ENCODE measurements around the gene TRIOBP.
"Not testable (repeated sequence)": the region's sequence is repeated elsewhere in the genome, so short reads cannot be mapped to it uniquely, and the experiment has no call there.

Gene TRIOBP

GRCh38 chr22:37696657-37697537, at the start of gene TRIOBP:
Gene TRIOBP (plus strand): TSS chr22:37697048. CDS start chr22:37701366, 4,318 bp downstream.
- in situ Hi-C loops (cut with HindIII; ENCODE audit: low pct_unique_long_range_greater_than_20kb, low sequenced_read_pairs), result no loop called here
- DNase-seq (ENCODE audit: low read depth in 1 of 2, low spot score in 1 of 2), result peak; percentile 83 to 94
- no peak for TF ChIP-seq JUND (IDR thresholded peaks at IDR 0.05; ENCODE audit: low read depth)

- in situ Hi-C loops (cut with HindIII; ENCODE audit: low pct_unique_long_range_greater_than_20kb, low sequenced_read_pairs), result no loop called here
- TF ChIP-seq JUND (IDR thresholded peaks at IDR 0.05; ENCODE audit: low read depth), result no peak
- no peak for DNase-seq (ENCODE audit: low read depth in 1 of 2, low spot score in 1 of 2)
Measured at GRCh38 chr22:37647317-37647716, 49.5 kb upstream of the TRIOBP start.

DNA sequence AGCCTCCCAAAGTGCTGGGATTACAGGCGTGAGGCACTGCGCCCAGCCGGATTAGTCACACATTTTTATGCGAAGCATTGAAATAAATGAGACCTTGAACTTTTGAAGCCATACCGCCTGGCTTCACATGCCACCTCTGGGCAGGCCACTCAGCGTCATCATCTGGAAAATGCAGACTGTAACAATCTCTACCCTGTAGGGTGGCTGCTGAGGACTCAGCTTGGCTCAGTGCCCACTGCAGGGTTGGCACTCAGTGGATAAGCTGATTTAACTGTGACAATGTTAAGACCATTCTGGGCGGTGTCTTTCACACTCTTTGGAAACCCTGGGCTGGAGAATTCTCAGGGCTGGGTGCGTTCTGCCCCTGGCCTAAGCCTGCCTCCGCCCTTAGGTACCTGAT, 48.9 kb upstream of the TRIOBP start:
- no peak for DNase-seq (ENCODE audit: low read depth in 1 of 2, low spot score in 1 of 2)
- TF ChIP-seq JUND (IDR thresholded peaks at IDR 0.05; ENCODE audit: low read depth), result no peak
- in situ Hi-C loops (cut with HindIII; ENCODE audit: low pct_unique_long_range_greater_than_20kb, low sequenced_read_pairs), result no loop called here

GRCh38 chr22:37650463-37651136, 46.2 kb upstream of the TRIOBP start:
- DNase-seq (ENCODE audit: low read depth in 1 of 2, low spot score in 1 of 2), result no peak
- no peak for TF ChIP-seq JUND (IDR thresholded peaks at IDR 0.05; ENCODE audit: low read depth)
- in situ Hi-C loops (cut with HindIII; ENCODE audit: low pct_unique_long_range_greater_than_20kb, low sequenced_read_pairs), result no loop called here

GRCh38 chr22:37654563-37655251, 42.1 kb upstream of the TRIOBP start:
- TF ChIP-seq JUND (IDR thresholded peaks at IDR 0.05; ENCODE audit: low read depth), result no peak
- in situ Hi-C loops (cut with HindIII; ENCODE audit: low pct_unique_long_range_greater_than_20kb, low sequenced_read_pairs), result no loop called here
- no peak for DNase-seq (ENCODE audit: low read depth in 1 of 2, low spot score in 1 of 2)

GRCh38 chr22:37655252-37655563, 41.6 kb upstream of the TRIOBP start:
- in situ Hi-C loops (cut with HindIII; ENCODE audit: low pct_unique_long_range_greater_than_20kb, low sequenced_read_pairs), result no loop called here
- no peak for TF ChIP-seq JUND (IDR thresholded peaks at IDR 0.05; ENCODE audit: low read depth)
- no peak for DNase-seq (ENCODE audit: low read depth in 1 of 2, low spot score in 1 of 2)

GRCh38 chr22:37656583-37656982, 40.3 kb upstream of the TRIOBP start:
- in situ Hi-C loops (cut with HindIII; ENCODE audit: low pct_unique_long_range_greater_than_20kb, low sequenced_read_pairs); DNase-seq (ENCODE audit: low read depth in 1 of 2, low spot score in 1 of 2): not testable (repeated sequence)

DNA sequence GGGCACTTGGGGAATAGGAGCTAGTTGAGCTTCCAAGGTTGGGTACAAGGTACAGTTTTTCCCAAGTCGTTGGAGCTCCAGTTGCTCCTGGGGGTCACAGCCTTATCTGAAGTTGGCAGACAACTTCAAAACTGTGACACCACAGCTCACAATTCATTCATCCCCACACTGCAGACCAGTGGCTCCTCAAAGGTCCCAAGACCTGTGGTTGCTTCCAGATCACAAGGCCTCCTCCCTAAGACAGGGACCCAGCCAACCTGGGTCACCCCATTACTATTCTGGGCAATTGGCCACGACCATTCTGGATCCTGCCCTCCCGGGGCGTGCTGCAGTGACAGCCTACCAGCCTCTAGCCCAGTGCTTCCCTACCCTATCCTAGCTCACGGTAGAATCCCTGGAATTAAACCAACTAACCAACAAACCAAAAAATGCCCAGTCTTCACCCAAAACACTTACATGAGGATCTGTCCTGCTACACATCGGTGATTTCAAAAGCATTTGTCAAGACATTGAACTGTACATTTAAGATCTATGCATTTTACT, 39.2 kb upstream of the TRIOBP start:
- in situ Hi-C loops (cut with HindIII; ENCODE audit: low pct_unique_long_range_greater_than_20kb, low sequenced_read_pairs), result no loop called here
- TF ChIP-seq JUND (IDR thresholded peaks at IDR 0.05; ENCODE audit: low read depth), result no peak
- peak in 1 of 2 experiments; percentile 35 for DNase-seq (ENCODE audit: low read depth in 1 of 2, low spot score in 1 of 2)

GRCh38 chr22:37658133-37659065, 38.4 kb upstream of the TRIOBP start, which contains the start of gene PDXP:
Gene PDXP (plus strand): TSS chr22:37658723. CDS start chr22:37658783, 60 bp downstream.
- no peak for TF ChIP-seq JUND (IDR thresholded peaks at IDR 0.05; ENCODE audit: low read depth)
- peak; percentile 98 to 99 for DNase-seq (ENCODE audit: low read depth in 1 of 2, low spot score in 1 of 2)
- in situ Hi-C loops (cut with HindIII; ENCODE audit: low pct_unique_long_range_greater_than_20kb, low sequenced_read_pairs), result no loop called here

DNA sequence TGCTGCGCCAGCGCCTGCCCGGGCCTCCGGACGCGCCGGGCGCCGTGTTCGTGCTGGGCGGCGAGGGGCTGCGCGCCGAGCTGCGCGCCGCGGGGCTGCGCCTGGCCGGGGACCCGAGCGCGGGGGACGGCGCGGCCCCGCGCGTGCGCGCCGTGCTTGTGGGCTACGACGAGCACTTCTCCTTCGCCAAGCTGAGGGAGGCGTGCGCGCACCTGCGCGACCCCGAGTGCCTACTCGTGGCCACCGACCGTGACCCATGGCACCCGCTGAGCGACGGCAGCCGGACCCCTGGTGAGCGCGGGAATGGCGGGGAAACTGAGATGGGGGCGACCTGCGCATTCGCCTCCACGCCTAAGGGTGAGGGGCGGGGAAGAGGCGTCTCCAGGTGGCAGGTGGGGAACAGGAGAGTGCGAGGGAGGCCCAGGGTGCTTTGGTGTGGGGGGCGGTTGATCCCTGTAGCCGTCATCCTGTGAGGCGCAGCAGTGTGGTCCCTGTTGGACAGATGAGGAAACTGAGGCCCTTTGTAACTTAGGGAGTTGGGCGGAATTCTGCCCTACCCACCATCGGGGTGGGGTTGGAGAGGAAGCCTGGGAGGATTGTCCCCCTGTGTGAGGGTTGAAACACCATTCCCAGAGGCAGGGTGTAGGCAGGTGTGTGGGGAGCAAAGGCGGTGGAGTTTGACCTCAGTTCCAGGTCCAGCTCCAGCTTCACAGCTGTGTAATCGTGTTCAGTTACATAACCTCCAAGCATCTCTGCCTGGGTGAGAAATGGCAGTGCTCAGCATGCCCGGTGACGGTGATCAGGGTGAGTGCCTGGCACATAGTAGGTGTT, 37.6 kb upstream of the TRIOBP start:
- in situ Hi-C loops (cut with HindIII; ENCODE audit: low pct_unique_long_range_greater_than_20kb, low sequenced_read_pairs), result no loop called here
- no peak for DNase-seq (ENCODE audit: low read depth in 1 of 2, low spot score in 1 of 2)
- no peak for TF ChIP-seq JUND (IDR thresholded peaks at IDR 0.05; ENCODE audit: low read depth)
